Thyroid gland (tissue), 4 donors: ENCODE results near the gene NIM1K.

ENCODE experiments used
- CTCF ChIP-seq, 6 experiments: fragments of 200-600 bp in 3 of 6; fragments of 450-650 bp in 3 of 6; sonication (generic) in 3 of 6; IDR thresholded peaks; one replicate each; pipeline ENCODE4 v1.5.1; 2016 to 2019; ENCODE audit warnings: antibody characterized with exemption in 6 of 6, mild to moderate bottlenecking in 2 of 6, inconsistent platforms in 1 of 6, moderate library complexity in 1 of 6
- POLR2A ChIP-seq, 2 donors: fragments of 450-650 bp; IDR thresholded peaks; one replicate each; pipeline ENCODE4 v1.6.1; 2017; ENCODE audit warnings: antibody characterized with exemption in 2 of 2, mild to moderate bottlenecking in 2 of 2, moderate library complexity in 1 of 2

GRCh38 chr5:43295202-43295601 is 103.2 kb downstream of the NIM1K start:
- TF ChIP-seq CTCF (IDR thresholded peaks at IDR 0.05) (no peak), POLR2A (IDR thresholded peaks at IDR 0.05) (no peak)
